A204.1 (cell line): ENCODE measurements around the gene TJP1.

ENCODE experiments used
- FAIRE-seq: peaks from 2 replicates; lab custom pipeline; 2012; peaks lifted over from hg19 to GRCh38; lab: Jason Lieb, UNC

The TJP1 gene

GRCh38 chr15:29822100-29822683 is at the start of gene TJP1:
TSS of gene TJP1 (minus strand) at chr15:29822468. CDS start at chr15:29822028, 440 bp downstream.
- no peak for FAIRE-seq

- FAIRE-seq: no peak
These were observed 49.1 kb upstream of the TJP1 start for GRCh38 chr15:29871401-29871800.

- no peak for FAIRE-seq
These were observed 48.4 kb upstream of the TJP1 start for GRCh38 chr15:29870495-29871151.

DNA sequence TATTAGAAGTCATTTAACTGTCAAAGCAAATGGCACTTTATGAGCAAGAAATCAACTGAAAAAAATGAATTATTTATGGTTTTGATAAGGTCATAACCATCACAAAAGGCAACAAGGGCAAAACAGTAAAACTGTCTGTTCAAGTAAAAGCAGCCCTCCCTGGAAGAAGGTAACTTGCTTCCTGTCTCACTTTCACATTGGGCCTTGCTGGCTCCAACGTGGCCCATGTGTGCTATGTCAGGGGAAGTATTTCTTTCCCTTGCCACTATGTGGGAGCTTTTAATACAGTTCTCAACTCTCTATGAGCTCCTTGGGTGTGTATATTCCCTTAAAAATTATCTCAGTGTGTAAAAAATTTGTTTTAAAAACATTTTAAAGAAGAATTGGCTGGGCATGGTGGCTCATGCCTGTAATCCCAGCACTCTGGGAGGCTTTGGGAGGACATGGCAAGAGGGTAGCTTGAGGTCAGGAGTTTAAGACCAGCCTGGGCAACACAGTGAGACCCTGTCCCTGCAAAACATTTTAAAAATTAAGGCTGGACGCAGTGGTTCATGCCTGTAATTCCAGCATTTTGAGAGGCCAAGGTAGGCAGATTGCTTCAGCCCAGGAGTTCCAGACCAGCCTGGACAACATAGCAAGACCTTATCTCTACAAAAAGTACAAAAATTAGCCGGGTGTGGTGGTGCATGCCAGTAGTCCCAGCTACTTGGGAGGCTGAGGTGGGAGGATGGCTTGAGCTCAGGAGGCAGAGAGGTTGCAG is 45.2 kb upstream of the TJP1 start:
- no peak for FAIRE-seq

DNA sequence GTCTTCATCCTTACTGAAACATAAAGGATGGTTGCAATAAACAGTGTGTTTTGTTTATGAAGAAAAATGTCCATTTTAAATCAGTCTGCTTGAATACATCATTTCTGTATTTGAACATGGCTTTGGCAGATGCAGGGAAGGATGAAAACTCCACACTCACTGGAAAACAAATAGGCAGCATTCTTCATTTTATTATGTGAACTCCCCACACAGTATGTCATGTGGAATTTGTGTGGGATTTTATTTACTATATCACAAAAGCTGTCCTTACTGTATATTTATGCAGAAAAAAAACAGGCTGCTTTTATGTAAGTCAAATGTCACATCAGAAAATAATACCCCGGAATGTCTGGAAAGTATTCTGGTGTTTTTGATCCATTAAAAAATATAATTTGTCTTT is 44.1 kb upstream of the TJP1 start:
- FAIRE-seq: no peak

DNA sequence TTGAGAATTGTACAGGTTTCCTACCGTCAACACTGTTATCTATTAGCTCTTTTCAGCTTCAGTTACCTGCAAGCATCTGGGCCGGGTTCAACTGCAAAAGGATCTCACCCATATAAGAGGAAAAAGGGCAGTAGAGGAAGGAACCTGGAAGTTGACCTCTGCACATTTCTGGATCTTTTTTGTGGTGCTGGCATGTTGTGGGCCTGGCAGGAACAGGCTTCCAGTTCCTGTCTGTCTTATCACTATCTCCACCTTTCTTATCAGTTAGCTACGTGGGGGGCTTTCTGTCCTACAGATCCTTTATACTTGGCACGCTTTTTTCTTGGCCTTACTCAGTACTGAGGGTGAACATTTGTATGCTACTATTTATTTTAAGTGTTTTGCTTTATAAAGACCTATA is 42.2 kb upstream of the TJP1 start:
- FAIRE-seq: no peak

- FAIRE-seq: no peak
These were observed 41.2 kb upstream of the TJP1 start for GRCh38 chr15:29863438-29863837.

GRCh38 chr15:29862271-29862670 is 40.0 kb upstream of the TJP1 start:
- FAIRE-seq: no peak

DNA sequence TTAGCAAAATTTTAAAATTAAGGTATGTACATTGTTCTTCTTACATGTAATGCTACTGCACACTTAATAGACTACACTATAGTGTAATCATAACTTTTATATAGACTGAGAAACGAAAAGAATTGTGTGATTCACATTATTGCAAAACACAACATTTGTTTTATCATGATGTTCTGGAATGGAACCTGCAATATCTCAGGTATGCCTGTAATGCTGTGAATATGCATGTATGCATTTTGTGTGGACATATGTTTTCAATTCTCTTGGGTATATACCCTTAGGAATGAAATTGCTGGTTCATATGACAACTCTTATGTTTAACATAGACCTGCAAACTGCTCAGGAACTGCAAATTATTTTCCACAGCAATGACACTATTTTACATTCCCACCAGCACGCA is 38.6 kb upstream of the TJP1 start:
- no peak for FAIRE-seq

DNA sequence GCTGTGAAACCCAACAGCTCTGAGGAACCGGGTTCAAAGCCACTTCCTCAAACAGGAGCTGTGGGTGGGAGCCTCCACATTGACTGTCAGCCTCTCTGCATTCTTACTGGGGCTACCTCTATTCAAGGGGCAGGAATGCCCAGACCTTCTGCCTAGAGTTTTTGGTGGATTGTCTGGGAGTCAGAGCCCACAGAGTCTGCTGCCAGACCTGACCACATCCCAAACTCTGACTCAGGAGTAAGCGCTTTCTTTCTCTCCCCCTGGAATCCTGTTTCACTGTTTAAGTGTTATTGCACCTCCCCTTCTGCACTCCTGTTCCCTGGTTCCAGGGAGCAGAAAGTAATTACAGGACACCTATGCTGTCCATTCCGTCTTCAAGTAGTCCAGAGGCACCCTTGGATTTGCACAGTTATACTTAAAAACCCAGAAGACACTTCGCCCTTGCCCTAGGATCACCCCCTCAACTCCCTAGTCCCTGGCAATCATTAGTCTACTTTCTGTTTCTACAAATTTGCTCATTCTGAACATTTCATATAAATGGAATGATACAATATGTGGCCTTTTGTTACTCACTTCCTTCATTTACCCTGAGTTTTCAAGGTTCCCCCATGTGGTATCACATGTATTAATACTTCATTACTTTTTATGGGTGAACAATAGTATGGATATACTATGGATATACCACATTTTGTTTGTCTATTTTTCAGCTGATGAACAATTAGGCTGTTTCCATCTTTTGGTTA is 37.9 kb upstream of the TJP1 start:
- no peak for FAIRE-seq

- FAIRE-seq: no peak
These were observed 37.0 kb upstream of the TJP1 start for GRCh38 chr15:29859293-29859692.

DNA sequence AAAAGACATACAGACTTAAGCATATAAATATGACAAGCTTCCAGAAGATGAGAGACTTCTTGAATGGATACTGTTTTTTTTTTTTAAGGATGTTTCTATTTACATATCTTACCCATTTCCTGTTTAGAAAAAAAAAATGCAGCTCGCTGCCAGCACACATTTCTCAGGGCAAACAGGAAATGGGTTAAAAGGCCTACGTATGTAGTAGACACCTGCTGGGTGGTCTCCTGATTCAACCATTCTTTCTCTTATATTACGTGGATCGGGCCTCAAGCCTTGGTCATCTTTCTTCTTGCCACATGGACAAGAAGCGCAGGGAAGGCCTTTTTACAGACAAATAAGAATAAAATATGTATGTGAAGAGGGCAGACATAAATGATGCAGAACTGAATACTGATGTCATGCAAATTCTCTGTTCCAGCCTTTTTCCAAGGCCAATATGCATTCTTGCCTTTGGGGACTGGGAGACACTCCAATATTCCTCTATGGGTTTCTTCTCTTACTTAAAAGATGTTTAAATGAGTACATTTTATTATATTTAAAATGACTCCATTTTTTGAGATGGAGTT is 35.0 kb upstream of the TJP1 start:
- FAIRE-seq: no peak

DNA sequence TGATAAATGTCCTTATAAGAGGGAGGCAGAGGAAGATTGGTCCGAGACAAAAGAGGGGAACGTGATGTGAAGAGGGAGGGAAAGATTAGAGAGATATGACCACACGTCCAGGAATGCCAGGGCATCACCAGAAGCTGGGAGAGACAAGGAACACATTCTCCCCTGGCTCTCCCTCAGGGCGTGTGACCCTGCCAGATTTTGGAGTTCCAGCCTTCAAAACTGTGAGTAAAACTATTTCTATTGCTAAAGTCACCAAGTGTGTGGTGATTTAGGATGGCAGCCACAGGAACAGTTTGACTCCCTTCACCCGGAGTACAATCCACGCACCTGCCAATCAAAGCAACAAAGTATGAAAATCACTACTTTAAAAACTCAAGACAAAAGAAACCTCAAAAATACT is 32.1 kb upstream of the TJP1 start:
- no peak for FAIRE-seq

- FAIRE-seq: no peak
These were observed 31.1 kb upstream of the TJP1 start for GRCh38 chr15:29853211-29853987.

GRCh38 chr15:29852201-29852600 is 29.9 kb upstream of the TJP1 start:
- FAIRE-seq: no peak

DNA sequence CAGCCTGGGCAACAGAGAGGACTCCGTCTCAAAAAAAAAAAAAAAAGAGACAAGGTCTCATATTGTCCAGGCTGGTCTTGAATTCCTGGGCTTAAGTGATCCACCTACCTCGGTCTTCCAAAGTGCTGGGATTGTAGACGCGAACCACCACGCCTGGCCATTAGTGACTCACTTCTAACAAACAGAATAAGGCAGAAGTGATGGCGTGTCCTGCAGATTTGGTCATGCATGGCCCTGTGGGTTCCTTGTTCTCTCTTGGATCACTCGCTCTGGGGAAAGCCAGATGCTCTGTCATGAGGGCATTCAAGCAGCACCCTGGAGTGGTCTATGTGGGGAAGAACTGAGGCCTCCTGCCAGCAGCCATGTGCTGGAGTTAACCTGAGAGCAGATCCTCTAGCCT is 27.4 kb upstream of the TJP1 start:
- FAIRE-seq: no peak

DNA sequence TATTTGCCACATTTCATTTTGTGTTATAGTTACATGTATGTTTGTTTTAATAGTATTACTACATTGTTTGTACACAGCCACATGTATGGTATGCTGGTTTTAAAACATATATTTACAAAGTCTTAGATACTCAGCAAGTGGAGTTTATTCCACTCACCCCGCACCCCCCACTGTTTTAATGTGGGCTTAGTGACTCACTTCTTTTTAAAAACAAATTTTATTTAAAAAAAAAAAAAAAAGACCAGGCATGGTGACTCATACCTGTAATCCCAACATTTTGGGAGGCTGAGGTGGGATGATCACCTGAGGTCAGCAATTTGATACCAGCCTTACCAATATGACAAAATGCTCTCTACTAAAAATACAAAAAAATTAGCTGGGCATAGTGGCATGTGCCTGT is 26.9 kb upstream of the TJP1 start:
- no peak for FAIRE-seq

GRCh38 chr15:29844290-29844903 is 22.1 kb upstream of the TJP1 start:
- FAIRE-seq: no peak

DNA sequence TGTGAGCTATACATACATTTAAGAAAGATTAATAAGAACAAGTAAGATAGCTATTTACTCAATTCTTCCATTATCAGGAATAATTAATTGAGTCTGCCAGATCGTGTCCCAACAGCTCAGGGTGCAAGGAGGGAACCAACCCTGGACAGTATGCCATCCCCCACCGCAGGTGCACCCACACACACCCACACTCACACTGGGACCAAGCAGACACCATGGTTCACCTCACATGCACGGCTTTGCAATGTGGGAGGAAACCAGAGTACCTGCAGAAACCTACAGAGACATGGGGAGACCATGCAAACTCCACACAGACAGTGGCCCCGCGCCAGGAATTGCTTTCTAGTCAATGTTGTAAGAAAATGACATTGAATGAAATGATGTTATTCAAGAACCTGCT is 20.0 kb upstream of the TJP1 start:
- FAIRE-seq: no peak

GRCh38 chr15:29840926-29841325 is 18.7 kb upstream of the TJP1 start:
- FAIRE-seq: no peak

DNA sequence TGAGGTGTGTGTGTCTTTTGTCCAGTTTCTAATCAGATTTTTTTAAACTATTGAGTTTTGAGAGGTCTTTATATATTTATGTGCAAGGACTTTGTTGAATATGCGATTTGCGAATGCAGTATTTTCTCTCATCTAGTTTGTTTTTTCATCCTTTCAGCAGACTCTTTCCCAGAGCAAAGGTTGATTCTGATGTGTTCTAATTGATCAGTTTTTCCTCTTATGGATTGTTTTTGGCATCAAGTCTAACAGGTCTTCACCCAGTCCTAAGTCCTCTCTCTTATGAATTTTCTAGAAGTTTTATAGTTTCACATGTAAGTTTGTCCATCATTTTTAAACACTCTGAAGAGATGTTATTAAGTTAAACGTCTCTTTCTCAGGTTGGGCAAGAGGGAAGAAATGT is 17.8 kb upstream of the TJP1 start:
- no peak for FAIRE-seq
